Astrocyte (in vitro differentiated cells and primary cell): Measurements from ENCODE around the gene ZMIZ1.

ENCODE experiments used
- CTCF ChIP-seq: IDR thresholded peaks from 2 replicates; pipeline ENCODE4 v1.5.1; 2011; ENCODE audit warnings: low read depth, mild to moderate bottlenecking, inconsistent platforms, low read length, moderate library complexity; ENCODE audit not compliant: insufficient read depth
- EZH2 ChIP-seq: IDR thresholded peaks from 2 replicates; pipeline ENCODE4 v1.6.1; 2012; ENCODE audit warnings: mild to moderate bottlenecking, low read length, inconsistent platforms; ENCODE audit not compliant: insufficient read depth

GRCh38 chr10:79246209-79246581 is 177.4 kb downstream of the ZMIZ1 start:
- TF ChIP-seq CTCF (no peak), EZH2 (no peak)
